Fibroblast of mammary gland (primary cell): ENCODE measurements around the gene MRPS2.
A peak's percentile ranks its signal among the peaks of the same experiment; 100 is the strongest.
"Not testable (repeated sequence)": the region's sequence is repeated elsewhere in the genome, so short reads cannot be mapped to it uniquely, and the experiment has no call there.

Experiments
- DNase-seq: peaks from one replicate; pipeline ENCODE4 v3.0.0-alpha.2; 2010; ENCODE audit warnings: low read depth
- H3K4me3 ChIP-seq: 2 replicates; pipeline ENCODE4 v1.5.1; 2011; ENCODE audit warnings: low read depth, mild to moderate bottlenecking, low read length, moderate library complexity; ENCODE audit not compliant: control insufficient read depth
- TF ChIP-seq, protein P1 (sequence below): conservative IDR thresholded peaks from 2 replicates; pipeline ENCODE4 v1.5.1; 2011; ENCODE audit warnings: low read depth, low read length, inconsistent platforms; ENCODE audit not compliant: control insufficient read depth, insufficient read depth

The MRPS2 gene

GRCh38 chr9:135531096-135531495 lies 30.6 kb downstream of the MRPS2 start:
- H3K4me3 ChIP-seq: no peak overlapping the region
- TF ChIP-seq, protein P1, sequence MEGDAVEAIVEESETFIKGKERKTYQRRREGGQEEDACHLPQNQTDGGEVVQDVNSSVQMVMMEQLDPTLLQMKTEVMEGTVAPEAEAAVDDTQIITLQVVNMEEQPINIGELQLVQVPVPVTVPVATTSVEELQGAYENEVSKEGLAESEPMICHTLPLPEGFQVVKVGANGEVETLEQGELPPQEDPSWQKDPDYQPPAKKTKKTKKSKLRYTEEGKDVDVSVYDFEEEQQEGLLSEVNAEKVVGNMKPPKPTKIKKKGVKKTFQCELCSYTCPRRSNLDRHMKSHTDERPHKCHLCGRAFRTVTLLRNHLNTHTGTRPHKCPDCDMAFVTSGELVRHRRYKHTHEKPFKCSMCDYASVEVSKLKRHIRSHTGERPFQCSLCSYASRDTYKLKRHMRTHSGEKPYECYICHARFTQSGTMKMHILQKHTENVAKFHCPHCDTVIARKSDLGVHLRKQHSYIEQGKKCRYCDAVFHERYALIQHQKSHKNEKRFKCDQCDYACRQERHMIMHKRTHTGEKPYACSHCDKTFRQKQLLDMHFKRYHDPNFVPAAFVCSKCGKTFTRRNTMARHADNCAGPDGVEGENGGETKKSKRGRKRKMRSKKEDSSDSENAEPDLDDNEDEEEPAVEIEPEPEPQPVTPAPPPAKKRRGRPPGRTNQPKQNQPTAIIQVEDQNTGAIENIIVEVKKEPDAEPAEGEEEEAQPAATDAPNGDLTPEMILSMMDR: no peak
- DNase-seq: no peak

DNA sequence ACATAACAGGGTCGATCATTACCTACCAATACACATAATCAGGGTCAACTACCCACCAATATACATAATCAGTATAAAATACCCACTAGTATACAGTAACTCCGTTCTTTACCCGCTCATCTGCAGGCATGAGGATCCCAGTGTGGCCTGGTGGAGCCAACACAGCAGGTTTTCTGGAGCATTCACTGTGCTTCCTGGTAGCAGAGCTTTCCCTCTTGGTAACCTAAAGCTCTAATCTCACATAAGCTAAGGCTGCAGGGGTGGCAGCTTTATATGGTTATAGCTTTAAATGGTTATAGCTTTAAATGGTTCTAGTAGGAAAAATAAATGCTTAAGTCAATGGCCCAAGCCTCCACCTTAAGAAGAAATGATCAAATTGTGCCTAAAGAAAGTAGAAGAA lies 32.6 kb downstream of the MRPS2 start:
- no peak for DNase-seq
- H3K4me3 ChIP-seq: no peak overlapping the region
- TF ChIP-seq, protein P1: no peak

DNA sequence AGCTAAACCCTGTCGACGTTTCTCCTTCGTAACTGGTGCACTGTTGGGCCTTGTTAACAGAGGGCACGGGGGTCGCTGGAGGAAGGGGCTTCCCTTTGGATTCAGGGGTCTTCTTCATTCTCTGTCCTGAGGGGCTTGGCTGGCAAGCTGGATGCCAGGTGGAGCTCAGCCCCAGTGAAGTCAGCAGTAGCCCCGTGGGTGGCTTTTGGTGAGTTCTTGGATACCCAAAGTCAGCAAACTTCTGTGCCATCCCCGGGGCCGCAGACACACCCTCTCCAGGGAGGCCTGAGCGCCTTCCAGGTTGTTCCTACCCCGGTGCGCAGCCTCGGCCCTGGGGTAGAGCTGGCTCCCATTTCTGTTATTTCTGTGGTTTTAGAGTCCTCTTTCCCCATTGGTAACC lies 33.2 kb downstream of the MRPS2 start:
- TF ChIP-seq, protein P1: no peak
- DNase-seq: no peak
- no peak overlapping the region for H3K4me3 ChIP-seq

- DNase-seq, H3K4me3 ChIP-seq: not testable (repeated sequence)
These were observed 33.8 kb downstream of the MRPS2 start for GRCh38 chr9:135534192-135534711.

GRCh38 chr9:135534826-135535225 lies 34.3 kb downstream of the MRPS2 start:
- not testable (repeated sequence) for H3K4me3 ChIP-seq, DNase-seq

DNA sequence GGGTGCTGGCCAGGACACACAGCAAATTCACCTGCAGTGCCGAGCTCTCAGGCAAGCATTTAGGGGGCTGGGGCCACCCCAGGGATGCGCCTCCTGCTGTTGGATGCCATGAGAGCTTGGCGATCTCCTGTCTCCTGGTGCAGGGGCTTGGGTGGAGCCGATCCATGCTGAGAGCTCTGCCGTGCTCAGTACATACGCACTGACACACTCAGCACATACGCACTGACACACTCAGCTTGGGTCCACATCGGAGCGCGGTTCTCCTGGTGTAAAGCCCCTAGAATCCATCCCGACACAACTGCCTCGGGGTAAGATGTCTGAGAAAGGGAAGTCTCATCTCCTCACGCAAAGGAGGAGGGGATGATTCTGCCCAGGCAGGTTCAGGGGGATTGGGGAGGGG lies 35.1 kb downstream of the MRPS2 start:
- not testable (repeated sequence) for H3K4me3 ChIP-seq, DNase-seq

DNA sequence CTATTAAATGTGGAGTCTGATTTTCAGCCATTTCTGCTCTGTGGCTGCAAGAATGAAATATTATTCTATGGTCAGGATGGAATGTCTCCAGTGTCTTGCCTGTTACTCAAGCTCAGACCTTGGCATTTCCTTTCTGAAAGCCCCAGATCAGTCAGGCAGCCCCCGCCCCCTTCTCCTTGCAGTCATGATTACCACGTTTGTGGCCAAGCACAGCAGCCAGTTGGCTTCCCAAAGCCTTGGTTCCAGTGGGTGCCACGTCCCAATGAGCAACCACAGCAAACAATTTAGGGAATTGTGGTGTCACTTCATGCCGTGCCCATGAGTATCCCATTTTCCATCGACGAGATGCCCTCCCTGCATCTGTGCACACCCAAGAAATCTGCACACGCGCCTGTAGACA lies 35.7 kb downstream of the MRPS2 start:
- no peak for DNase-seq
- TF ChIP-seq, protein P1: no peak
- H3K4me3 ChIP-seq: no peak overlapping the region

DNA sequence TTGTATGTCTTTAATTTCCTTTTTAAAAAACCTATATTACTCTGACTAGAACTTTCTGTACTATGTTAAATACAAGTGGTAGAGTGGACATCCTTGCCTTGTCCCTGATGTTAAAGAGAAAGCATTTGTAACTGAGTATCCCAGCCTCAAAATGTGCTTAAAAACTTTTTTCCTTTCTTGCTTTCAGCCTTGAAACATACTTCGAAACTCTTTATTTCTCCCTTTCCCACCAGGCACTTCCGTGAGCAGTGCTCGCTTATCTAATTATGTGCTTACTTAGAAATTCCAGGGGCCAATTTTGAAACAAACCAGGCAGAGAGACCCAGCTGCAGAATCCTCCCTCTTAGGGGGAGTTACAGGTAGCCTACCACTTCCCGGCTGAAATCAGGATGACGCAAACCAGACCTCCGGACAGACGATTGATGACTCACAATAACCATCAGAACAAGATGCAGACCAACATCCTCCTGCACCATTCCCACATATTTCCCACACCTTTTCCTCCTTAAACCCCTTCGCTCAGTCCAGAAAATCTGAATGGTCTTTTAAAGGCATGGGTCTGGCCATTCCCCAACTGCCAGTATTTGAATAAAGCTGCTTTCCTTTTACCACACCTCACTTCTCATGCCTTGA lies 42.9 kb downstream of the MRPS2 start:
- DNase-seq: peak; percentile 56
- not testable (repeated sequence) for H3K4me3 ChIP-seq

- no peak for DNase-seq
- TF ChIP-seq, protein P1: no peak
- H3K4me3 ChIP-seq: no peak overlapping the region
These were observed 44.6 kb downstream of the MRPS2 start for GRCh38 chr9:135544981-135545635.

DNA sequence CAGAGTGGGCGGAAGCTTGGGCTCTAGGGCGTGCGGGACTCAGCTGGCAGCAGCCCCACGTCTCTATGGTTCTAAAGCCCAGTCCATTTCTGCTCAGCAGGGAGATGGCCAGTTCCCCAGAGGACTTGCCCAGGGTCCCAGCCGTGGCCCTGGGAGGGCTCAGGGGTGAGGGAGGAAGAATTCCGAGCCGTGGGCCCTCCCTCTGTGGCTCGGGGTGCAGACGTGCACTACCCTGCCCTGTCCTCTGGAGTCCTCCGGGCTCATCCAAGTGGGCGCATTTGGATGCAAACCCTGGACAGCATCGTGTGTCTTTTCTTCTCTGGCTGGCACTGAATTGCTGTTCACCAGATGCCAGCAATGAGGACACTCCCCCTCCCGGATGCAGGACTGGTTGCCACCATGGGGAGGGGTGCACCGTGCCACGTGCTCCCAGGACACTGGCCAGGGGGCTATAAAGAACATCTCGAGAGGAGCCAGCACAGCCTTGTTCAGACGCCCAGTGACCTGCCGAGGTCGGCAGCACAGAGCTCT lies 45.2 kb downstream of the MRPS2 start, which contains the start of gene OBP2A:
OBP2A (plus strand) TSS at position 481 of the 531 bp plus-strand sequence. CDS start 55 bp downstream, outside the sequence.
- not testable (repeated sequence) for H3K4me3 ChIP-seq, DNase-seq

- not testable (repeated sequence) for H3K4me3 ChIP-seq, DNase-seq
These were observed 46.5 kb downstream of the MRPS2 start for GRCh38 chr9:135546792-135547617.
